NCI-H345 (cell line): ENCODE results near the gene EIF5A2.
"Not testable (repeated sequence)": the region's sequence is repeated elsewhere in the genome, so short reads cannot be mapped to it uniquely, and the experiment has no call there.

ENCODE experiments used
- DNase-seq: peaks from one replicate; lab custom pipeline; 2025; lab: John Stamatoyannopoulos, UW

Gene EIF5A2

DNA sequence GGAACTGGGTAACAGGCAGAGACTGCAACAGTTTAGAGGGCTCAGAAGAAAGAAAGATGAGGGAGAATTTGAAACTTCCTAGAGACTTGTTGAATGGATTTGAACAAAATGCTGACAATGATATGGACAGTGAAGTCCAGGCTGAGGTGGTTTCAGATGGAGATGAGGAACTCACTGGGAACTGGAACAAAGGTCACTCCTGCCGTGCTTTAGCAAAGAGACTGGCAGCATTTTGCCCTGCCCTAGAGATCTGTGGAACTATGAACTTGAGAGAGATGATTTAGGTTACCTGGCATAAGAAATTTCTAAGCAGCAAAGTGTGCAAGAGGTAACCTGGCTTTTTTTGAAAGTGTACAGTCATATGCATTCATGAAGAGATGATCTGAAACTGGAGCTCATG, 11.7 kb downstream of the EIF5A2 start:
- no peak for DNase-seq

DNA sequence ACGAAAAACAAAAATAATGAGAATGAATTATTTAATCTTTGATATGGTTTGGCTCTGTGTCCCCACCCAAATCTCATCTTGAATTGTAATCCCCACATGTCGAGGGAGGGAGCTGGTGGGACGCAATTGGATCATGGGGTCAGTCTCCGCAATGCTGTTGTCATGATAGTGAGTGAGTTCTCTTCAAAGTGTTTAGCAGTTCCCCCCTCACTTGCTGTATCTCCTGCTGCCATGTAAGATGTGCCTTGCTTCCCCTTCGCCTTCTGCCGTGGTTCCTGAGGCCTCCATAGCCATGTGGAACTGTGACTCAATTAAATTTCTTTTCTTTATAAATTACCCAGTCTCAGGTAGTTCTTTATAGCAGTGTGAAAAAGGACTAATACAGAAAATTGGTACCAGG, 12.1 kb downstream of the EIF5A2 start:
- DNase-seq, result not testable (repeated sequence)

DNA sequence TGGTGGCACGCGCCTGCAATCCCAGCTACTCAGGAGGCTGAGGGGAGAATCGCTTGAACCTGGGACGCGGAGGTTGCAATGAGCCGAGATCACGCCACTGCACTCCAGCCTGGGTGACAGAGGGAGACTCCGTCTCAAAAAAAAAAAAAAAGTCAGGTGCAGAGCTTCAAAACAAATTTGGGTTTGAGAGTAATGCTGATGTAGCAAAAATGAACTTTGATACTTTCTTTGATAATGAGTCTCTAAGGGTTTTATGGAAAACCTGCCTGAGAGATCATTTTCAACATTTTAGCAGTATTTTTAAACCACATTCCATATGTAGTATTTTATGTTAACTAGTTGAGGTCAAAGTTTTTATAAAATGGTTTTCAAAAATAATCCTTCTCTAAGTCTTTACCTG, 14.5 kb downstream of the EIF5A2 start:
- DNase-seq, result no peak

DNA sequence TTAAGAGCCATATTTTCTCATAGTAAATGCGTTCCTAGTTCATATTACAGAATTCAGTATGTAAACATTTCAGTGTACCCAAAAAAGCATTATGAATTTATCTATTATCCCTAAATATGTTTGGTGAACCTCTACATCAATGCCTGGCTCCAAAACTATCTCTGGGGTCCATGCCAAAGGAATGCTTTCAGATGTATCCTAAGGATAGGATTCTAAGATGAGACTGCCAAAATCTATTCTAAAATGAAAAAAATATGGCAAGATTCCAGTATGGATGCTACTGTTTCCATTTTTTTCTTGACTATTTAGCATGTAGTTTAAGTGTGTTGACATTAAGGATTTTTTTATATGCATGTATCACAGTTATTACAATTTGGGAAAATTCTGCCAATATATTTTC, 18.8 kb downstream of the EIF5A2 start:
- DNase-seq, result no peak

DNA sequence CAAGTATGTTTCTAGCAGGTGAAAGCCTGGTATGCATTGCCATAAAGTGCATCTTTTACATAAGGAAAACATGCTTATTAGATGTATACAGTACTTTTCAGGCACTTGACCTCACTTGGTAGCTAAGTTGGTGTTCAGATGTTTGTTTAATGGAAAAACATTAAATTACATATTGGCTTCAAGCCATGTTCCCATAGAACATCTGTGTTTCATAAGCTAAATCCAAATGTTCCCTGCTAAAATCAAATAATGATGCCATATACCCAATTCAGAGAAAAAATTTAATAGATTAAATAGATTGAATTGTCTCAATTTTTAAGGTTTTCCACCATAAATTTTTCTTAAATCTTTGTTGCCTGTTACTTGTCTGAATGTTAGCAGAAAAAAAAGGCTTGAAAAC, 19.3 kb downstream of the EIF5A2 start:
- no peak for DNase-seq

DNA sequence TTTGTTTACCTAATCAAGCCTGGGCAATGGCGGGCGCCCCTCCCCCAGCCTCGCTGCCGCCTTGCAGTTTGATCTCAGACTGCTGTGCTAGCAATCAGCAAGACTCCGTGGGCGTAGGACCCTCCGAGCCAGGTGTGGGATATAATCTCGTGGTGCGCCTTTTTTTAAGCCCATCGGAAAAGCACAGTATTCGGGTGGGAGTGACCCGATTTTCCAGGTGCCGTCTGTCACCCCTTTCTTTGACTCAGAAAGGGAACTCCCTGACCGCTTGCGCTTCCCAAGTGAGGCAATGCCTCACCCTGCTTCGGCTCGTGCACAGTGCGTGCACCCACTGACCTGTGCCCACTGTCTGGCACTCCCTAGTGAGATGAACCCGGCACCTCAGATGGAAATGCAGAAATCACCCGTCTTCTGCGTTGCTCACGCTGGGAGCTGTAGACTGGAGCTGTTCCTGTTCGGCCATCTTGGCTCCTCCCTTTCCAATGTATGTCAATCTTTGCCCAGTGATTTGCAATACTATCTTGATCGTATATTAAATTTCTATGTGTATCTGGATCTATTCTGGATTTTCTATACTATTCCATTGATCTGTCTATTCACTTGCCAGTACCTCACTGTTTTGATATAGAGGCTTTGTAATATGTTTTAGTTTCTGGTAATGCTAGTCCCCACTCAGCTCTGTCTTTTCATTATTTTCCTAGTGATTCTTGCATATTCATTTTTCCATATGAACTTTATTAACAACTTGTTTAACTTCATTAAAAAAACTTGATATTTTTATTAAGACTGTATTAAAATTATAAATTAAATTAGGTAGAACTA, 24.1 kb downstream of the EIF5A2 start:
- not testable (repeated sequence) for DNase-seq

DNA sequence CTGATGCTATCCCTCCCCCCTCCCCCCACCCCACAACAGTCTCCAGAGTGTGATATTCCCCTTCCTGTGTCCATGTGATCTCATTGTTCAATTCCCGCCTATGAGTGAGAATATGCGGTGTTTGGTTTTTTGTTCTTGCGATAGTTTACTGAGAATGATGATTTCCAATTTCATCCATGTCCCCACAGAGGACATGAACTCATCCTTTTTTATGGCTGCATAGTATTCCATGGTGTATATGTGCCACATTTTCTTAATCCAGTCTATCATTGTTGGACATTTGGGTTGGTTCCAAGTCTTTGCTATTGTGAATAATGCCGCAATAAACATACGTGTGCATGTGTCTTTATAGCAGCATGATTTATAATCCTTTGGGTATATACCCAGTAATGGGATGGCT, 29.7 kb downstream of the EIF5A2 start:
- DNase-seq, result not testable (repeated sequence)

DNA sequence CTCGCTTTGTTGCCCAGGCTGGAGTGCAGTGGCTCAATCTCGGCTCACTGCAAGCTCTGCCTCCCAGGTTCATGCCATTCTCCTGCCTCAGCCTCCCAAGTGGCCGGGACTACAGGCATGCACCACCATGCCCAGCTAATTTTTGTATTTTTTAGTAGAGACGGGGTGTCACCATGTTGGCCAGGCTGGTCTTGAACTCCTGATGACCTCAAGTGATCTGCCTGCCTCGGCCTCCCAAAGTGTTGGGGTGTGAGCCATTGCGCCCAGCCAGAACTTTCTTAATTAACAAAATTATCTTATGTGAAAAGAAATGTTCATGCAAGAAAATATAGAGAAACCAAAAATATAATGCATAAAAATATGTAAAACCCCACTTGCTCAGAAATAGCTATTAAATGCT, 31.1 kb downstream of the EIF5A2 start:
- not testable (repeated sequence) for DNase-seq

DNA sequence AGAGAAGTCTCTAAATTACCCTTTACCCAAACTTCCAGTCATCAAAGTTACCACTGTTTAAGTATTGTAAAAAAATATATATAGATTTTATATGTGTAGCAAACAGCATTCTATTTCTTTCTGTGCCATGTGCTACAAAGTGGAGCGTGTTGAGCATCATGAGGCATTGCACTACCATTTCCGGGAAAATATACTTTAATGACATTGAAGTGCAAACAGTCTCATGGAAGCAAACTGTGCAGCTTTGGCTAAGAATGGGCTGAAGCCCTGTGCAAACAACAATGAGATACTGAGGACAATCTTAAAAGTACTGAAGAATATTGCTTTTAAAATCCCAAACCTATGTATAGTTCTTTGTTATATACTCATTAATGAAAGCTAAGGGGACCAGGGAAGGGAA, 31.9 kb downstream of the EIF5A2 start:
- no peak for DNase-seq

DNA sequence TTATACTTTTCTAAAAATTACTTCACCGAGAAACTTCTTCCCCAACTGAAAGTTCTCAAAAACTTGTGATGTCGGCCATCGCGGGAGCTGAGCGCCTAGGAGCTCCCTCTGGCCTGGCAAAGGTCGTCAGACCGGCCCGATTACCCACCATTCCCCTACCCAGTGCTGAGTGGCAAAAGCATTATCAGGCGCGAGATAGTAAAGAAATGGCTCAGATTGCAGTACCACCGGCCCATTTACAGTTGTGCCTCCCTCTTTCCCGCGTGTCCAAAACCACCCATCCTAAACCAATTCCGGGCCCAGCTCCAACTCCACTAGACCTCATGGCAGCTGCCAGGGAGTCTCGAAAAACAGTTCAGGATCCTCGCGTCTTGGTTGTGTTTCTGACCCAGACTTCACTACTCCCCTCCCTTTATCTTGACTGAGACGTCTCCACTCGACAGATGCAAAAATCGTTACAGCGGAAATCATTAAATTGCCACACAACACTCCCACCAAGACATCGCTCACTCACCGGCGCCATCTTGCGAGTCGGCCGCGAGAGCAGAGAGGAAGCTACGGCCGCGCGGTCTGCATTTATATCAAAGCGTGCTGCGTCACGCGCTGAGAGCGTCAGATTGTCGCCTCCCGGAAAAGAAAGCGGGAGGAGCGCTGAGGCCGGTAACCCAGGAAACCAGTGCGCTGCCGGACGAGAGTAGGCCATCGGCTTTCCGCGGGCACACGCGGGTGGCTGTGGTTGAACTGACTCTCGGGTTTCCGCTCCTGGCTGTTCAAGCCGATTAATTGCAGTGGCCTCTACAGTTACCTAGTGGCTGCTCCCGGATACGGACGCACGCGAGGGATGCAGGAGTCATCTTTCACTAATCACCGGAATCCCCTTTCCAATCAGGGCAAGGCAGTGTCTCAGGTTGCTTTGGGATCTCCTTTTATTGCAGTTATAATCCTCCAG, 38.5 kb downstream of the EIF5A2 start, which contains the start of gene RPL22L1:
RPL22L1 (minus strand) TSS at position 551 of the 949 bp plus-strand sequence; CDS start at position 523, 28 bp downstream.
- DNase-seq, result no peak

DNA sequence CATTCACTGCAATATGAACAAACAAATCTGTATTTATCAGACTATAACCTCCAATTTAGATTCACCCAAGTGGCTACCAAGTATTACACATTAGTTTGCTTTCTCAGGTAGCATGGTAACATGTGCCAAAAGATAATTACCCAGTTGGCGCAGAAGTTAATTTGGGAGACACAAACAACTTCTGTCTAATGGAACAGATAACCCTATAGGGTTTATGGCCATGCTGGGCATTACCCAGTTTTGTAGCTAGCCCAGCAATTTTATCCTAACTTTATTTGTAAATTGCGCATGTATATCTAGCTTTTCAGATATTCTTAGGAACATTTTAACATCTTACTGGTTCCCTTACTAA, 39.2 kb downstream of the EIF5A2 start:
- no peak for DNase-seq

DNA sequence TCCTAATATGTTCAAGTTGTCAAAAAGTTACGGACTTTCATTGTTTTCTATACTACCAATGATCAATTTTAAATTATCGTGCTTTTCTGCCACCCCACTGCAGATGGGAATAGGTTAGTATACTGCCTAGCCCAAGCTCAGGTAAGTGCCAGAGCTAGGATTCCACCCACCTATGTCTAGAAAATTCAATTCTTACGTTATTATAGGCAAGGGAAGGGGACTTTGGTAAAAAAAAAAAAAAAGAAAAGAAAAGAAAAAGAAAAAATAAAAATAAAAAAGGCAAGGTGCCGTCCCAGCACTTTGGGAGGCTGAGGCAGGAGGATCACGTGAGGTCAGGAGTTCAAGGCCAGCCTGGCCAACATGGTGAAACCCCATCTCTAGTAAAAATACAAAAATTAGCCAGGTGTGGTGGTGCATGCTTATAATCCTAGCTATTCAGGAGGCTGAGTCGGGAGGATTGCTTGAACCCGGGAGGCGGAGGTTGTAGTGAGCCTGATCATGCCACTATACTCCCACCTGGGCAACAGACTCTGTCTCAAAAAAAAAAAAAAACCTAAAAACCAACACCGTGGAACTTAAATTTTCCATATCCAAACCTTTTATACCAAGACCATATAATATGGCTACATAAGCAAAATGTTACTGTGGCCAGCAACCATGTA, 39.7 kb downstream of the EIF5A2 start:
- DNase-seq, result no peak

DNA sequence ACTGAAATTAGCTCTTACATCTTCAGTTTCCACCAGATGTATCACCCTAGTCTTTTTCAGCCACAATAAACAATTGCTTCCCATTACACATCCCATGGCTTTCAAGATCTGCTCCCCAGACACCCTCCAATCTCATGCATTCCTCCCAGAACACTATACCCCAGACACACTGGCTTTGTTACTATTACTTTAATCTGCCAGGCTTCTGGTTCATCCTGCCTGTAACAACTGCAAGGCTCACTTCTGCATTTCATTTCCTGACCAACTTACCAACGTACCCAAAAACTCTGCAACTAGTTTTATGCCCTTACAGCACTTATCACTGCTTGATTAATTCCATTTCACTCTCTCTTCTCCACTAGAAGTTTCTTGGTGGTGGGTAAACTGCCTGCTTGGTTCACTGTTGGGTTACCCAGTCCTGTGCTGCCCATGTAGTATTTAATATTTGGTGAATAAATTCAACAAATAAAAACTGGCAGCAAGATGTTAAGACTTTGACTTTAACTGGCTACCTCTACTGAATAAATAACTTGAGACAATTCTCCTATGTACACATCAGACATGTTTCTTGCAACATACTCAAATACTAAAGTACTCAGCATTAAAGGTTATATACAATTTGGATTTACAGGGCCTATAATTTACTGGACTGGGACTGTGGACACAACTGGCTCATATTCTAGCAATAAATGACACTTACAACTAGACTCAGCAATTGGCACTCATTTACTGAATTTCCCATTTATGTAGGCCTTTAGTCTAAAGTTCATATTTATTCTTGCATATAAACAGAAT, 41.1 kb downstream of the EIF5A2 start:
- no peak for DNase-seq

DNA sequence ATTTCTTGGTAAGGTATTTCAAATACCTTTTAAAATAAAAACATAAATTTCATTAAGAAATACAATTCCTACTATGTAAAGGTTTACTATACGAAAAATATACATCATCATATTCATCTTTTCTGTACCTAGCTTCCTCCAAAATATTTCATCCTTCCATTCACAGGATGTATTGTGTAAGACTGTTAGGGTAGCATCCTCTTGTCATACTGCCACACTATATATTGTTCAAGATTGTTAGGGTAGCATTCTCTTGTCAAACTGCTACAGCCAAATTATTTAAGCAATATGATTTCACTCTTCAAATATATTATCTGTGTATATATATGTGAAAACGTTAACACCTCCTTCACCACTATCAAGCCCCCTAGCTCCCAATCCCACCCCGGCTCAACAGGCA, 41.9 kb downstream of the EIF5A2 start:
- no peak for DNase-seq

DNA sequence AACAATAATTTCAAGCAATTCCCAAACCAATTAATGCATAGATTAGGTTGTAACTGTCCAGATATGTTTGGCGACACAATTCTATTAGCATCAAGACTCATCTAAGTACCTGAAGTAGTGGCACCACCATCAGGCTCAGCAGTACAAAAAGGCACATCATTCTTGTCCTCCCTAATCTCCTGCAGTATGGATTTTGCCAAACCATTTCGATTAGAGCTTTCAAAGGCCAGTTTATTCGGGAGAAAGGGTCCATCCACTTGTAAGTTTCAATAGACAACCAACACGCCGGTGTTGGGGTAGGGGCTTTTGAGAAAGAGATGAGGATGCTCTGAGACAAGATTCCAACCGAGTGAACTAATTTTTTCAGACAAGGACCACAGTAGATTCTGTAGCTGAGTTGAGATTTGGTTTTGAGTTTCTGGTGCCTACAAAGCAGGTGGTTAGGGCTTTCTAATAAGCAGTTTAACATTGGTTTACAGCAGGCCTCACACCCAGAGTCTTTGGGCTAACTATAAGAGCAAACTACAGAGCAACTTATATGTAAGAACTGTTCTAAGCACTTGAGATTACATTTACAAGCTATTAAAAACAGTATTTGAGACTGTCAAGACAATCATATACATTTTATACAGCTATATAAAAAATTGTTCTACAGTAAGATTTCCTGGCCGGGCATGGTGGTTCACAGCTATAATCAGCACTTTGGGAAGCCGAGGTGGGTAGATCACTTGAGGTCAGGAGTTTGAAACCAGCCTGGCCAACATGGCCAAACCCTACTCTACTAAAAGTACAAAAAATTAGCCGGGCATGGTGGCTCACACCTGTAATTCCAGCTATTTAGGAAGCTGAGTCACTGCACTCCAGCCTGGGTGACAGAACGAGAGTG, 43.0 kb downstream of the EIF5A2 start:
- no peak for DNase-seq

DNA sequence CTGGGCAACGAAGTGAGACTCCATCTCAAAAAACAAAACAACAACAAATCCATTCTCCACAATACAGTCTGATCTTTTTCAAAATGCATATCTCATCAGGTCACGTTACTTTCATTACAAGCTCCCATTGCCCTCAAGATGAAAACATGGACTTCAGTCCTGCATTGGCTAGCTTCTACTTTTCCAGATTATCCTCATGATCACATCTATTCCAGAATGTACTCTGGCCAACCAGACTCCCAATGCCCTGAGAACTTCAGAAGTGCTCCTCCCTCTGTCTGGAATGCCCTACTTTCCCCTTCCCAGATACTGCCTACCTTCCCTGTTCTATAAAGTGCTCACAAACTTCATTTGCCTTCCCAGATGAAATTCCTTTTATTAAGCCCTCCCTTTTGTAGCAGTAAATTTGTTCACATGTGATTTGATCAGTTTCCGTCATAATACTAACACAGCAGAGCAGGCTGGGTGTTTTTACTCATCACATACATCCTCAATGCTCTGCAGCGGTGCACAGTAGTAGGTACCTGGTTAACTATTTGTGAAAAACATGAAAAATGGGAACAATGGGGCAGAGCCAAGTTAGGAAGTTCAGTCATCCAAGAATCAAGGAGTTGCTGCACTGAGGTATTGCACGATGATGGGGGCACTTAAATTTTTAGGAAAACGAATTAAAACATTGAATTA, 43.8 kb downstream of the EIF5A2 start:
- DNase-seq, result no peak

DNA sequence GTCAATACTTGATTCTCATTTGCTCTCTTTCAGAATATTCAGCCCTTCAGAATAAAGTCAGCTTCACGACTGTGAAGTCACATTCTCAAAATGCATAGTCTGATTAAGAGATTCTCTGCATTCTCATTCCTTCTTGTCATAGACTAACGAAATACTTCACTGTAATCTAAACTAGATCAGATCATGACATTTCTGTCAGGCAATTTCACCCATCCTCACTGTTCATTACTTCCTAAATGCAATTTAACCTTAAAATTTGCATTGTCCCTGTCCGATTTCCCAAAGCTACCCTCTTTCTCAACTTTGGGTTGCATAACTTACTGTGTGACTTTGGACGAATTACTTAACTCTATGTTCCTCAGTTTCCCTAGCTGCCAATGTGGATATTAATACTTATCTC, 44.6 kb downstream of the EIF5A2 start:
- DNase-seq, result no peak

DNA sequence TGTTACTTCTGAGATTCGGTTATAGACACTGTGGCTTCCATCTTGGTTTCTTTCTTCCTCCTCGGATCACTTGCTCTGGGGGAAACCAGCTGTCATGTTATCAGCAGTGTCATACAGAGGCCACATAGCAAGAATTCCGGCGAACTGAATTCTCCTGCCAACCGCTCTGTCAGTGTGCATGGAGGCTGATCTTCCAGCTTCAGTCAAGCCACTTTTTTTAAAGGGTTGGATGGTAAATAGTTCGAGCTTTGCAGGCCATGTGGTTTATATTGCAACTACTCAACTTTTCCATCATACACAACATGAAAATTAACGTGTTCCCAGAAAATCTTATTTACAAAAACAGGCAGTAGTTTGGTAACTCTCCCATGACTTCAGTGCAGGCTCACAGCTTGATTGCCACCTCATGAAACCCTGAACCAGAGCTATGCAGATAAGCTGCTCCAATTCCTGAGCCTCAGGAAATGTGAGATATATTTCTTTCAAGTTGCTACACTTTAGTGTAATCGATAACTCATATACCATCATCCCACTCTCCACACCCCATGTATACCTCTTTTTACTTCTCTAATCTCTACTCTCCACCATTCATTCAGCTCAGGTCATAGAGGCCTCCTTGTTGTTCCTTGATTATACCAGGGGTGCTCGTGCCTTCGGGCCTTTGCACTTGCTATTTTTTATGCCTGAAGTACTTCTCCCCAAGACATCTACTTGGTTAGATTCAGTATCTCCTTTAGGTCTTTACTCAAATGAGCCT, 45.6 kb downstream of the EIF5A2 start:
- DNase-seq, result no peak

DNA sequence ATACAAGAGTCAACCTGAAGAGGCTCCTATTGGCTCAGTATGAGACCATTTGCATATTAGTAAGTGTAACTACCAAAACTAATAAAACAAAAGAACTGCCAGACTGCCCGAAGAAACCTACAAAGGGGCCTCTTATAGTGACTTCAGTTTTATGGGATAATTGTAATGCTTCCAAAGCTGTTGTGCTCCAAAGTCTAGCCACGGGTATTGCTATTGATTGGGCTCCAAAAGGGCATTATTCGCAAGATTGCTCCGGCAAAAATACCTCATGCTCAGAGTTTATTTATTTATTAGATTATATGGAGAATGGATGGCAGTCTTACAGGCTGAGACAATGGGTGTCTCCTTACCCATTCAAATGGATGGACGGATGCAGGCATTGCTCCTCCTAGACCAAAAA, 49.8 kb downstream of the EIF5A2 start:
- no peak for DNase-seq
